GM23338 (cell line): ENCODE results near the gene RPTOR. TPM values are rescaled to one million over a fixed set of nuclear protein-coding genes. Genes with fewer than 3 reads are reported as not detected.

Experiments used
- ATAC-seq: fragments of 200-7000 bp; cut with Tn5 transposase; 3 replicates; pipeline ENCODE4 v1.9.1; 2020
- DNase-seq: peaks from one replicate; pipeline ENCODE4 v3.0.0-alpha.2; 2015; ENCODE audit warnings: low spot score
- H2AFZ ChIP-seq: fragments of 200-600 bp; sonication (generic); 2 replicates; pipeline ENCODE4 v1.8.0; 2016; ENCODE audit warnings: antibody characterized with exemption, mild to moderate bottlenecking, moderate library complexity
- H3F3A ChIP-seq: fragments of 200-600 bp; sonication (generic); replicated peaks from 2 replicates; pipeline ENCODE4 v1.8.0; 2017; ENCODE audit warnings: antibody characterized with exemption, mixed run types, low read depth
- H3K27ac ChIP-seq: fragments of 200-600 bp; sonication (generic); 2 replicates; pipeline ENCODE4 v1.6.1; 2016; ENCODE audit warnings: low read depth
- H3K27me3 ChIP-seq: fragments of 200-600 bp; sonication (generic); 2 replicates; pipeline ENCODE4 v1.8.0; 2016; ENCODE audit warnings: mild to moderate bottlenecking, mixed run types, moderate library complexity; ENCODE audit not compliant: insufficient read depth
- H3K36me3 ChIP-seq: fragments of 200-600 bp; sonication (generic); 2 replicates; pipeline ENCODE4 v1.8.0; 2016; ENCODE audit warnings: mild to moderate bottlenecking; ENCODE audit not compliant: insufficient read depth
- H3K4me1 ChIP-seq: fragments of 200-600 bp; sonication (generic); 2 replicates; pipeline ENCODE4 v1.8.0; 2016; ENCODE audit warnings: mild to moderate bottlenecking, moderate library complexity; ENCODE audit not compliant: insufficient read depth
- H3K4me2 ChIP-seq: fragments of 200-600 bp; sonication (generic); 2 replicates; pipeline ENCODE4 v1.7.1; 2017; ENCODE audit warnings: mixed run types
- H3K4me3 ChIP-seq: fragments of 200-600 bp; sonication (generic); 2 replicates; pipeline ENCODE4 v1.6.1; 2016; ENCODE audit warnings: mixed run types
- H3K79me2 ChIP-seq: fragments of 200-600 bp; sonication (generic); replicated peaks from 2 replicates; pipeline ENCODE4 v1.8.0; 2017; ENCODE audit warnings: mild to moderate bottlenecking; ENCODE audit not compliant: insufficient read depth
- H3K9me2 ChIP-seq: fragments of 200-600 bp; sonication (generic); 2 replicates; pipeline ENCODE4 v1.8.0; 2017; ENCODE audit not compliant: insufficient read depth
- H4K20me1 ChIP-seq: fragments of 200-600 bp; sonication (generic); replicated peaks from 2 replicates; pipeline ENCODE4 v1.8.0; 2017; ENCODE audit warnings: mild to moderate bottlenecking; ENCODE audit not compliant: insufficient read depth
- H3K27ac Mint-ChIP-seq: 2 replicates; pipeline ENCODE4 v1.8.0; 2020; ENCODE audit warnings: inconsistent platforms, mild to moderate bottlenecking, moderate library complexity, mixed read lengths
- H3K27me3 Mint-ChIP-seq: 3 replicates; pipeline ENCODE4 v1.8.0; 2022; ENCODE audit warnings: low read depth, mild to moderate bottlenecking, moderate library complexity, mixed read lengths, inconsistent platforms; ENCODE audit not compliant: insufficient read depth, poor library complexity
- H3K36me3 Mint-ChIP-seq: 3 replicates; pipeline ENCODE4 v1.8.0; 2021; ENCODE audit warnings: low read depth, mild to moderate bottlenecking, inconsistent platforms, moderate library complexity, mixed read lengths
- H3K4me1 Mint-ChIP-seq: 3 replicates; pipeline ENCODE4 v1.8.0; 2020; ENCODE audit warnings: mild to moderate bottlenecking, inconsistent platforms, mixed read lengths
- H3K4me3 Mint-ChIP-seq: 3 replicates; pipeline ENCODE4 v1.8.0; 2021; ENCODE audit warnings: moderate library complexity, mild to moderate bottlenecking, inconsistent platforms, mixed read lengths
- H3K9me3 Mint-ChIP-seq: 3 replicates; pipeline ENCODE4 v1.8.0; 2020; ENCODE audit warnings: moderate library complexity, mild to moderate bottlenecking, inconsistent platforms, mixed read lengths
- CTCF ChIP-seq, 2 experiments: fragments of 200-600 bp in 1 of 2; sonication (generic) in 1 of 2; conservative IDR thresholded peaks; 2 replicates each; pipeline versions ENCODE4 v1.5.1 to v1.6.1; 2016 to 2017; ENCODE audit warnings: antibody characterized with exemption in 2 of 2, low read depth in 2 of 2, mild to moderate bottlenecking in 2 of 2, moderate library complexity in 1 of 2
- ETS1 ChIP-seq: IDR thresholded peaks from 2 replicates; pipeline ENCODE4 v1.6.1; 2016; ENCODE audit warnings: antibody characterized with exemption
- EZH2 ChIP-seq: fragments of 200-600 bp; sonication (generic); IDR thresholded peaks from one replicate; pipeline ENCODE4 v1.8.0; 2017; ENCODE audit warnings: antibody characterized with exemption, mild to moderate bottlenecking, low read depth; ENCODE audit not compliant: unreplicated experiment
- EZH2phosphoT487 ChIP-seq: fragments of 200-600 bp; sonication (generic); IDR thresholded peaks from one replicate; pipeline ENCODE4 v1.8.1; 2018; ENCODE audit warnings: antibody characterized with exemption; ENCODE audit not compliant: unreplicated experiment
- JUNB ChIP-seq: IDR thresholded peaks from one replicate; pipeline ENCODE4 v1.6.1; 2016; ENCODE audit warnings: antibody characterized with exemption; ENCODE audit not compliant: unreplicated experiment
- NANOG ChIP-seq: IDR thresholded peaks from 2 replicates; pipeline ENCODE4 v1.6.1; 2016; ENCODE audit warnings: antibody characterized with exemption, borderline replicate concordance
- ZNF114 ChIP-seq: fragments of 250-450 bp; sonication (Bioruptor Pico); IDR thresholded peaks from 2 replicates; pipeline ENCODE4 v1.5.0; 2020; ENCODE audit warnings: mild to moderate bottlenecking, moderate library complexity
- ZNF462 ChIP-seq: fragments of 250-450 bp; sonication (Bioruptor Pico); IDR thresholded peaks from 2 replicates; pipeline ENCODE4 v1.5.0; 2020; ENCODE audit warnings: mild to moderate bottlenecking, moderate library complexity
- polyA plus RNA-seq: library from polyadenylated mRNA; unstranded; fragments of >200 nt; fragmentation: Nextera tagmentation; extraction: Ambion mirVana; gene quantifications from 2 replicates; pipeline ENCODE4 v1.2.1, GENCODE V29; 2016
- total RNA-seq: library from RNA; depleted of rRNA; stranded (reverse); fragments of >200 nt; shearing (Covaris generic); gene quantifications from 2 replicates; pipeline ENCODE4 v1.2.3, GENCODE V29; 2014

The RPTOR gene
- total and polyA plus RNA-seq, 2 experiments from 2014 or later = 9.5 to 38.0 TPM

- Histone ChIP-seq H3K4me1 (no peaks in the 10 kb centered on the region), H3K4me2 (no peak overlapping the region), H3K4me3 (no peak overlapping the region), H3K79me2 (no peaks in the 10 kb centered on the region), H3K9me2 (no peaks in the 10 kb centered on the region), H2AFZ (no peak overlapping the region), H4K20me1 (no peaks in the 10 kb centered on the region), H3F3A (no peaks in the 10 kb centered on the region), H3K36me3 (no peaks in the 10 kb centered on the region), H3K27ac (no peak overlapping the region), H3K27me3 (no peaks in the 10 kb centered on the region)
- ATAC-seq (peak; percentile 12; the same call in 1 of the 3 replicates), DNase-seq (no peak)
- Mint-ChIP-seq H3K27ac (no peak overlapping the region), H3K4me1 (no peaks in the 10 kb centered on the region), H3K27me3 (peaks cover 3% of the 10 kb centered on the region), H3K36me3 (0 out of 3 replicates have a peak, but pooled peaks cover 3% of the 10 kb centered on the region), H3K9me3 (no peaks in the 10 kb centered on the region), H3K4me3 (no peak overlapping the region)
- TF ChIP-seq CTCF (conservative IDR thresholded peaks at IDR 0.05; ENCODE audit: low read depth in 2 of 2) (peak in 1 of 2 experiments; percentile 40; a peak in 3 of 4 replicates), JUNB (no peak), ETS1 (no peak)
Measured at GRCh38 chr17:80955671-80956280, 411.1 kb downstream of the RPTOR start.

GRCh38 chr17:80956321-80957190 lies 411.9 kb downstream of the RPTOR start:
- Histone ChIP-seq H3K9me2 (no peaks in the 10 kb centered on the region), H3K4me1 (no peaks in the 10 kb centered on the region), H3K27me3 (no peaks in the 10 kb centered on the region), H3F3A (no peaks in the 10 kb centered on the region), H3K36me3 (no peaks in the 10 kb centered on the region), H3K4me3 (no peak overlapping the region), H3K4me2 (no peak overlapping the region), H4K20me1 (no peaks in the 10 kb centered on the region), H2AFZ (no peak overlapping the region), H3K27ac (no peak overlapping the region), H3K79me2 (no peaks in the 10 kb centered on the region)
- H3K4me1 Mint-ChIP-seq = no peaks in the 10 kb centered on the region
- 0 out of 3 replicates have a peak, but pooled peaks cover 3% of the 10 kb centered on the region for H3K36me3 Mint-ChIP-seq
- DNase-seq (no peak), ATAC-seq (0 out of 3 replicates have a peak, but pooled peaks have one; percentile 9)
- peaks cover 3% of the 10 kb centered on the region for H3K27me3 Mint-ChIP-seq
- H3K4me3 Mint-ChIP-seq = no peak overlapping the region
- no peaks in the 10 kb centered on the region for H3K9me3 Mint-ChIP-seq
- H3K27ac Mint-ChIP-seq = no peak overlapping the region
- TF ChIP-seq ZNF114 (CRISPR knock-in tag) (no peak), NANOG (no peak), EZH2phosphoT487 (no peak), ZNF462 (CRISPR knock-in tag) (no peak), EZH2 (no peak)
